Activated CD4-positive, CD25-positive, alpha-beta regulatory T cell (primary cell): ENCODE data around the gene UBE2S.
"Not testable (repeated sequence)": the region's sequence is repeated elsewhere in the genome, so short reads cannot be mapped to it uniquely, and the experiment has no call there.

ENCODE experiments used
- DNase-seq, 4 experiments: peaks; one replicate each; lab custom pipeline; 2025; lab: John Stamatoyannopoulos, UW

The UBE2S gene

GRCh38 chr19:55440411-55441105 is 33.0 kb upstream of the UBE2S start:
- DNase-seq: no peak

GRCh38 chr19:55439052-55439451 is 31.5 kb upstream of the UBE2S start:
- no peak for DNase-seq

GRCh38 chr19:55437410-55437809 is 29.8 kb upstream of the UBE2S start:
- no peak for DNase-seq

GRCh38 chr19:55436847-55437246 is 29.3 kb upstream of the UBE2S start:
- no peak for DNase-seq

- DNase-seq: no peak
Measured at GRCh38 chr19:55435020-55435419, 27.4 kb upstream of the UBE2S start.

- DNase-seq: no peak
Measured at GRCh38 chr19:55434356-55434919, 26.9 kb upstream of the UBE2S start.

GRCh38 chr19:55433292-55433691 is 25.7 kb upstream of the UBE2S start:
- no peak for DNase-seq

GRCh38 chr19:55432241-55432959 is 24.8 kb upstream of the UBE2S start:
- no peak for DNase-seq

- DNase-seq: no peak
Measured at GRCh38 chr19:55431183-55431582, 23.6 kb upstream of the UBE2S start.

- DNase-seq: no peak
Measured at GRCh38 chr19:55426042-55426441, 18.5 kb upstream of the UBE2S start.

- no peak for DNase-seq
Measured at GRCh38 chr19:55424518-55424917, 16.9 kb upstream of the UBE2S start.

GRCh38 chr19:55423225-55424005 is 15.8 kb upstream of the UBE2S start:
- DNase-seq: no peak

GRCh38 chr19:55421281-55421680 is 13.7 kb upstream of the UBE2S start:
- DNase-seq: not testable (repeated sequence)

- DNase-seq: no peak
Measured at GRCh38 chr19:55419624-55420236, 12.1 kb upstream of the UBE2S start.

GRCh38 chr19:55419103-55419502 is 11.5 kb upstream of the UBE2S start:
- DNase-seq: no peak

GRCh38 chr19:55418185-55418584 is 10.6 kb upstream of the UBE2S start:
- peak in 3 of 4 experiments; percentile 8 to 14 (median 14) for DNase-seq

GRCh38 chr19:55410168-55410567 is 2.6 kb upstream of the UBE2S start:
- no peak for DNase-seq

- not testable (repeated sequence) for DNase-seq
Measured at GRCh38 chr19:55409179-55409578, 1.6 kb upstream of the UBE2S start.

GRCh38 chr19:55408533-55408872 is 915 bp upstream of the UBE2S start:
- no peak for DNase-seq

GRCh38 chr19:55407800-55408532 is 378 bp upstream of the UBE2S start:
- peak; percentile 90 to 95 (median 93) for DNase-seq

GRCh38 chr19:55406826-55407549 is 600 bp downstream of the UBE2S start:
- peak in 1 of 4 experiments; percentile 19 for DNase-seq
